CD14-positive monocyte (primary cell): Measurements from ENCODE around the gene NLRP7. TPM values are rescaled to one million over a fixed set of nuclear protein-coding genes. Genes with fewer than 3 reads are reported as not detected.
A peak's percentile ranks its signal among the peaks of the same experiment; 100 is the strongest.
"Not testable (repeated sequence)": the region's sequence is repeated elsewhere in the genome, so short reads cannot be mapped to it uniquely, and the experiment has no call there.

Source experiments
- DNase-seq, 3 donors: peaks; one replicate each; pipeline ENCODE4 v3.0.0-alpha.2; 2011 to 2022
- H2AFZ ChIP-seq: 2 replicates; pipeline ENCODE4 v1.6.0; 2012; ENCODE audit warnings: mild to moderate bottlenecking, low read depth, low read length, inconsistent platforms; ENCODE audit not compliant: insufficient read depth, poor library complexity, severe bottlenecking
- H3K27ac ChIP-seq, 2 donors: 1 replicate in 1 of 2; 2 replicates in 1 of 2; pipeline ENCODE4 v1.5.1; 2012 to 2013; ENCODE audit warnings: low read length in 2 of 2, control low read depth in 1 of 2, inconsistent platforms in 1 of 2, low read depth in 1 of 2, mild to moderate bottlenecking in 1 of 2
- H3K27me3 ChIP-seq, 2 donors: one replicate each; pipeline versions ENCODE4 v1.6.0 to v1.6.1; 2011 to 2013; ENCODE audit warnings: low read length in 2 of 2; ENCODE audit not compliant: control insufficient read depth in 2 of 2, insufficient read depth in 2 of 2
- H3K36me3 ChIP-seq, 2 donors: replicated peaks in 1 of 2; 1 replicate in 1 of 2; 2 replicates in 1 of 2; pipeline versions ENCODE4 v1.5.1 to v1.6.1; 2012 to 2013; ENCODE audit warnings: low read length in 2 of 2, control low read depth in 1 of 2, inconsistent platforms in 1 of 2, mild to moderate bottlenecking in 1 of 2; ENCODE audit not compliant: insufficient read depth in 2 of 2, control insufficient read depth in 1 of 2
- H3K4me1 ChIP-seq, 2 donors: 1 replicate in 1 of 2; 2 replicates in 1 of 2; pipeline versions ENCODE4 v1.5.1 to v1.6.1; 2012 to 2013; ENCODE audit warnings: low read length in 2 of 2, control low read depth in 1 of 2, inconsistent platforms in 1 of 2, mild to moderate bottlenecking in 1 of 2, moderate library complexity in 1 of 2; ENCODE audit not compliant: insufficient read depth in 2 of 2, control insufficient read depth in 1 of 2
- H3K4me2 ChIP-seq: replicated peaks from 2 replicates; pipeline ENCODE3; 2012; ENCODE audit warnings: low read length, moderate library complexity, mild to moderate bottlenecking; ENCODE audit not compliant: poor library complexity, severe bottlenecking; ENCODE audit errors: extremely low read depth
- H3K4me3 ChIP-seq, 3 experiments: fragments of 200-600 bp in 1 of 3; sonication (generic) in 1 of 3; replicated peaks in 1 of 3; 1 replicate in 2 of 3; 2 replicates in 1 of 3; pipeline ENCODE4 v1.5.1; 2011 to 2013; ENCODE audit warnings: low read length in 3 of 3, mild to moderate bottlenecking in 3 of 3, control low read depth in 2 of 3, low read depth in 2 of 3, inconsistent platforms in 1 of 3, moderate library complexity in 1 of 3
- H3K79me2 ChIP-seq: 2 replicates; pipeline ENCODE4 v1.6.0; 2012; ENCODE audit warnings: mild to moderate bottlenecking, control low read depth, inconsistent platforms, low read length, moderate library complexity; ENCODE audit not compliant: insufficient read depth
- H3K9ac ChIP-seq: 2 replicates; pipeline ENCODE4 v1.6.0; 2017; ENCODE audit warnings: low read length, mild to moderate bottlenecking; ENCODE audit not compliant: insufficient read depth, poor library complexity, severe bottlenecking
- H3K9me3 ChIP-seq, 2 donors: replicated peaks in 1 of 2; 1 replicate in 1 of 2; 2 replicates in 1 of 2; pipeline versions ENCODE4 v1.5.1 to v1.6.1; 2012 to 2013; ENCODE audit warnings: low read length in 2 of 2, control low read depth in 1 of 2; ENCODE audit not compliant: control insufficient read depth in 1 of 2, insufficient read depth in 1 of 2
- H4K20me1 ChIP-seq: 2 replicates; pipeline ENCODE4 v1.6.0; 2012; ENCODE audit warnings: mild to moderate bottlenecking, low read length, control low read depth, moderate library complexity; ENCODE audit not compliant: insufficient read depth
- H3K27ac Mint-ChIP-seq, 7 donors: one replicate each; pipeline ENCODE4 v1.8.0; 2020; ENCODE audit warnings: mild to moderate bottlenecking in 7 of 7, mixed read lengths in 7 of 7, moderate library complexity in 6 of 7, inconsistent platforms in 2 of 7
- H3K27me3 Mint-ChIP-seq, 3 donors: one replicate each; pipeline ENCODE4 v1.8.0; 2021 to 2022; ENCODE audit warnings: low read depth in 3 of 3, mild to moderate bottlenecking in 3 of 3, mixed read lengths in 3 of 3, moderate library complexity in 3 of 3, inconsistent platforms in 1 of 3
- H3K36me3 Mint-ChIP-seq, 2 donors: one replicate each; pipeline ENCODE4 v1.8.0; 2020; ENCODE audit warnings: mixed read lengths in 2 of 2, inconsistent platforms in 1 of 2, mild to moderate bottlenecking in 1 of 2
- H3K4me1 Mint-ChIP-seq: one replicate; pipeline ENCODE4 v1.8.0; 2020; ENCODE audit warnings: mild to moderate bottlenecking, mixed read lengths
- H3K4me3 Mint-ChIP-seq, 2 donors: one replicate each; pipeline ENCODE4 v1.8.0; 2020; ENCODE audit warnings: mild to moderate bottlenecking in 2 of 2, mixed read lengths in 2 of 2, moderate library complexity in 1 of 2
- H3K9me3 Mint-ChIP-seq, 7 donors: one replicate each; pipeline ENCODE4 v1.8.0; 2020 to 2022; ENCODE audit warnings: mixed read lengths in 7 of 7, mild to moderate bottlenecking in 6 of 7, moderate library complexity in 6 of 7, inconsistent platforms in 2 of 7
- WGBS: methylation state at CpG from one replicate; pipeline ENCODE4 v1.1.5; 2013; ENCODE audit warnings: missing lambda C conversion rate; ENCODE audit not compliant: insufficient coverage; 5-methylcytosine and 5-hydroxymethylcytosine counted together
- intact Hi-C, 2 donors: fragments of 100-400 bp; cut with micrococcal nuclease; formaldehyde crosslinking; loops; one replicate each; pipeline versions ENCODE4 v1.15.0 to v1.15.1; 2023
- polyA plus RNA-seq, 3 donors: library from polyadenylated mRNA; depleted of rRNA in 1 of 3; unstranded in 2 of 3; stranded (reverse) in 1 of 3; fragments of 300-500 nt in 2 of 3; fragments of >200 nt in 1 of 3; fragmentation: Illumina TruSeq in 2 of 3; gene quantifications; 1 replicate in 2 of 3; 2 replicates in 1 of 3; pipeline ENCODE4 v1.2.3, GENCODE V29; 2012 to 2021

The NLRP7 gene
- polyA plus RNA-seq, 3 donors = not detected

DNA sequence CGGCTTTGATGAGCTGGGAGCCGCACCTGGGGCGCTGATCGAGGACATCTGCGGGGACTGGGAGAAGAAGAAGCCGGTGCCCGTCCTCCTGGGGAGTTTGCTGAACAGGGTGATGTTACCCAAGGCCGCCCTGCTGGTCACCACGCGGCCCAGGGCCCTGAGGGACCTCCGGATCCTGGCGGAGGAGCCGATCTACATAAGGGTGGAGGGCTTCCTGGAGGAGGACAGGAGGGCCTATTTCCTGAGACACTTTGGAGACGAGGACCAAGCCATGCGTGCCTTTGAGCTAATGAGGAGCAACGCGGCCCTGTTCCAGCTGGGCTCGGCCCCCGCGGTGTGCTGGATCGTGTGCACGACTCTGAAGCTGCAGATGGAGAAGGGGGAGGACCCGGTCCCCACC, 35.2 kb upstream of the NLRP7 start:
- H3K79me2 ChIP-seq, H3K27ac Mint-ChIP-seq, H3K9ac ChIP-seq, H3K27ac ChIP-seq, H3K4me3 ChIP-seq, H4K20me1 ChIP-seq, H3K9me3 ChIP-seq, H3K27me3 ChIP-seq, H3K4me1 Mint-ChIP-seq, H3K4me2 ChIP-seq, H3K36me3 Mint-ChIP-seq, H3K4me3 Mint-ChIP-seq, H2AFZ ChIP-seq, H3K9me3 Mint-ChIP-seq, H3K4me1 ChIP-seq, H3K36me3 ChIP-seq, H3K27me3 Mint-ChIP-seq, DNase-seq, intact Hi-C loops: not testable (repeated sequence)
- 99% methylated on average over 8 of the region's 23 CpGs for WGBS

DNA sequence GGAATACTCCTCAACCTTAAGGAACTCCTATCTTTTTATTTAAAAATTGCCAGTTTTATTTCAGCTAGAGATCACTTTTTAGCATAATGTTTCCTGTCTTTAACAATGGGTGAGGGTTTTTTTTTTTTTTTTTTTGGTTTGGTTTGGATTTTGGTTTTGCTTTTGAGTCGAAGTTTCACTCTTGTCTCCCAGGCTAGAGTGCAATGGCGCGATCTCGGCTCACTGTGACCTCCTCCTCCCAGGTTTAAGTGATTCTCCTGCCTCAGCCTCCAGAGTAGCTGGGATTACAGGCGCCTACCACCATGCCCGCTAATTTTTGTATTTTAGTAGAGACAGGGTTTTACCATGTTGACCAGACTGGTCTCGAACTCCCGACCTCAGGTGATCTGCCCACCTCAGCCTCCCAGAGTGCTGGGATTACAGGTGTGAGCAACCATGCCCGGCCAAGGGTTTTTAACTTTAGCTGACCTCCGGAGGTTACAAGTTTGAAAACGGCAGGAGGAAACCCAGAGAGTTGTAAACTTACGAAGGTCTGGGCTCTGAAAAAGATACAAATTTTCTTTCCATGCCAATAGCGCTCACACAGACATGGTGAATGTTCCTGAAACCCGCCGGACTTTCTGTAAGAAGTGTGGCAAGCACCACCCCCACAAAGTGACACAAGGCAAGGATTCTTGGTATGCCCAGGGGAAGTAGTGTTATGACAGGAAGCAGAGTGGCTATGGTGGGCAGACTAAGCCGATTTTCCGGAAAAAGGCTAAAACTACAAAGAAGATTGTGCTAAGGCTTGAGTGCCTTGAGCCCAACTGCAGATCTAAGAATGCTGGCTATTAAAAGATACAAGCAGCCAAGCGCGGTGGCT, 26.1 kb upstream of the NLRP7 start:
- peak overlapping the region; percentile 41 for H2AFZ ChIP-seq
- peak in 2 of 3 donors; percentile 21 to 41 for DNase-seq
- H3K9ac ChIP-seq, H3K27me3 Mint-ChIP-seq, H3K79me2 ChIP-seq, intact Hi-C loops, H3K36me3 Mint-ChIP-seq, H3K9me3 Mint-ChIP-seq, H3K36me3 ChIP-seq, H4K20me1 ChIP-seq, H3K9me3 ChIP-seq, H3K27ac ChIP-seq, H3K27me3 ChIP-seq: not testable (repeated sequence)
- peak overlapping the region in 1 of 3 experiments; percentile 30 for H3K4me3 ChIP-seq
- peak overlapping the region; percentile 46 for H3K4me2 ChIP-seq
- peaks cover 12% of the 10 kb centered on the region for H3K4me1 Mint-ChIP-seq
- H3K4me3 Mint-ChIP-seq = peak overlapping the region in 1 of 2 donors; percentile 55
- H3K27ac Mint-ChIP-seq = peak overlapping the region in 2 of 7 donors; percentile 18 to 69
- peaks cover 9 to 12% of the 10 kb centered on the region in 2 donors for H3K4me1 ChIP-seq
- 24% methylated on average over 8 of the region's 19 CpGs for WGBS

GRCh38 chr19:54971446-54971845, 24.1 kb upstream of the NLRP7 start:
- H3K27me3 ChIP-seq, H3K4me3 ChIP-seq, H3K9ac ChIP-seq, H3K4me3 Mint-ChIP-seq, H3K36me3 ChIP-seq, H3K4me2 ChIP-seq, H3K9me3 Mint-ChIP-seq, H2AFZ ChIP-seq, H3K79me2 ChIP-seq, H3K9me3 ChIP-seq, H3K27ac Mint-ChIP-seq, H3K36me3 Mint-ChIP-seq, H3K27ac ChIP-seq, DNase-seq, intact Hi-C loops, H4K20me1 ChIP-seq: not testable (repeated sequence)
- Mint-ChIP-seq H3K4me1 (peaks cover 14% of the 10 kb centered on the region), H3K27me3 (peaks cover 0 to 11% (median 9%) of the 10 kb centered on the region in 3 donors)
- WGBS = no CpG with 5 or more reads among the region's 5 CpGs
- H3K4me1 ChIP-seq = peaks cover 9 to 12% of the 10 kb centered on the region in 2 donors
